GM12801 (cell line): Measurements from ENCODE around the gene HERC3.

Experiments used
- CTCF ChIP-seq: IDR thresholded peaks from one replicate; pipeline ENCODE4 v1.5.1; 2011; ENCODE audit warnings: control low read depth; ENCODE audit not compliant: insufficient read length; ENCODE audit errors: extremely low read depth

HERC3 gene

GRCh38 chr4:88731381-88731780, 139.1 kb downstream of the HERC3 start:
- no peak for TF ChIP-seq CTCF

- TF ChIP-seq CTCF = no peak
Measured at GRCh38 chr4:88732714-88733368, 140.6 kb downstream of the HERC3 start.

- no peak for TF ChIP-seq CTCF
Measured at GRCh38 chr4:88734403-88734949, 142.2 kb downstream of the HERC3 start.

GRCh38 chr4:88735564-88735963, 143.3 kb downstream of the HERC3 start:
- no peak for TF ChIP-seq CTCF

GRCh38 chr4:88736264-88736663, 144.0 kb downstream of the HERC3 start:
- TF ChIP-seq CTCF = no peak

- TF ChIP-seq CTCF = no peak
Measured at GRCh38 chr4:88737307-88737941, 145.1 kb downstream of the HERC3 start.

GRCh38 chr4:88738180-88738579, 145.9 kb downstream of the HERC3 start:
- TF ChIP-seq CTCF = no peak
